Loucy (cell line): ENCODE results near the gene CELSR2.

ENCODE experiments used
- H2AFZ ChIP-seq: fragments of 200-600 bp; sonication (generic); 2 replicates; pipeline ENCODE4 v1.6.0; 2016; ENCODE audit warnings: antibody characterized with exemption, mild to moderate bottlenecking, low read length, moderate library complexity
- H3F3A ChIP-seq: fragments of 200-600 bp; 2 replicates; pipeline ENCODE4 v1.6.0; 2016; ENCODE audit warnings: antibody characterized with exemption, low read depth, mild to moderate bottlenecking
- H3K27me3 ChIP-seq: fragments of 200-600 bp; sonication (generic); 2 replicates; pipeline ENCODE4 v1.6.1; 2014; ENCODE audit warnings: low read length, mild to moderate bottlenecking; ENCODE audit not compliant: insufficient read depth, poor library complexity, severe bottlenecking
- H3K36me3 ChIP-seq: fragments of 200-600 bp; sonication (generic); 2 replicates; pipeline ENCODE4 v1.6.1; 2016; ENCODE audit warnings: low read length; ENCODE audit not compliant: insufficient read depth
- H3K4me1 ChIP-seq: fragments of 200-600 bp; sonication (generic); 2 replicates; pipeline ENCODE4 v1.5.1; 2014; ENCODE audit warnings: low read length, mild to moderate bottlenecking; ENCODE audit not compliant: insufficient read depth, poor library complexity, severe bottlenecking
- H3K4me2 ChIP-seq: fragments of 200-600 bp; sonication (generic); 2 replicates; pipeline ENCODE4 v1.6.0; 2014; ENCODE audit warnings: antibody characterized with exemption, low read length, low read depth, mild to moderate bottlenecking; ENCODE audit not compliant: poor library complexity, severe bottlenecking
- H3K4me3 ChIP-seq: fragments of 200-600 bp; sonication (generic); 2 replicates; pipeline ENCODE4 v1.5.1; 2014; ENCODE audit warnings: low read length, mild to moderate bottlenecking, mixed read lengths; ENCODE audit not compliant: poor library complexity, severe bottlenecking
- H3K79me2 ChIP-seq: fragments of 200-600 bp; sonication (generic); 2 replicates; pipeline ENCODE4 v1.6.1; 2014; ENCODE audit warnings: low read length; ENCODE audit not compliant: insufficient read depth
- H3K9ac ChIP-seq: fragments of 200-600 bp; sonication (generic); 2 replicates; pipeline ENCODE4 v1.6.0; 2014; ENCODE audit warnings: mild to moderate bottlenecking, low read depth, low read length, moderate library complexity; ENCODE audit not compliant: poor library complexity, severe bottlenecking
- H3K9me2 ChIP-seq: fragments of 200-600 bp; sonication (generic); replicated peaks from 2 replicates; pipeline ENCODE4 v1.6.1; 2016; ENCODE audit warnings: low read depth, low read length, mixed read lengths
- H3K9me3 ChIP-seq: fragments of 200-600 bp; sonication (generic); 2 replicates; pipeline ENCODE4 v1.6.1; 2014; ENCODE audit warnings: mild to moderate bottlenecking, antibody characterized with exemption, low read length, low read depth; ENCODE audit not compliant: insufficient read depth
- H4K20me1 ChIP-seq: fragments of 200-600 bp; sonication (generic); 2 replicates; pipeline ENCODE4 v1.6.0; 2014; ENCODE audit warnings: antibody characterized with exemption, low read length, mild to moderate bottlenecking; ENCODE audit not compliant: insufficient read depth, poor library complexity, severe bottlenecking
- CTCF ChIP-seq: fragments of 200-600 bp; sonication (generic); conservative IDR thresholded peaks from 2 replicates; pipeline ENCODE4 v1.5.1; 2014; ENCODE audit warnings: mild to moderate bottlenecking, antibody characterized with exemption, low read length
- EZH2phosphoT487 ChIP-seq: fragments of 200-600 bp; IDR thresholded peaks from 2 replicates; pipeline ENCODE4 v1.6.1; 2018; ENCODE audit warnings: antibody characterized with exemption, mild to moderate bottlenecking, moderate library complexity, borderline replicate concordance

Gene CELSR2

GRCh38 chr1:109254621-109255096, 5.3 kb downstream of the CELSR2 start:
- Histone ChIP-seq H3K9me2 (no peaks in the 10 kb centered on the region), H3F3A (no peaks in the 10 kb centered on the region), H4K20me1 (no peaks in the 10 kb centered on the region), H3K79me2 (no peaks in the 10 kb centered on the region), H3K9ac (no peak overlapping the region), H3K4me2 (no peak overlapping the region), H3K9me3 (no peaks in the 10 kb centered on the region), H3K27me3 (peaks cover 9% of the 10 kb centered on the region), H3K36me3 (no peaks in the 10 kb centered on the region), H3K4me3 (no peak overlapping the region), H3K4me1 (no peaks in the 10 kb centered on the region), H2AFZ (no peak overlapping the region)
- no peak for TF ChIP-seq EZH2phosphoT487
- no peak for TF ChIP-seq CTCF

- H4K20me1 ChIP-seq: no peaks in the 10 kb centered on the region
- TF ChIP-seq EZH2phosphoT487: no peak
- no peak for TF ChIP-seq CTCF
- no peaks in the 10 kb centered on the region for H3K36me3 ChIP-seq
- H3K27me3 ChIP-seq: peaks cover 6% of the 10 kb centered on the region
- no peaks in the 10 kb centered on the region for H3K9me3 ChIP-seq
- no peak overlapping the region for H3K4me3 ChIP-seq
- H3K9me2 ChIP-seq: no peaks in the 10 kb centered on the region
- no peaks in the 10 kb centered on the region for H3F3A ChIP-seq
- no peak overlapping the region for H3K4me2 ChIP-seq
- H2AFZ ChIP-seq: no peak overlapping the region
- H3K9ac ChIP-seq: no peak overlapping the region
- no peaks in the 10 kb centered on the region for H3K79me2 ChIP-seq
- no peaks in the 10 kb centered on the region for H3K4me1 ChIP-seq
Measured at GRCh38 chr1:109255097-109255651, 5.8 kb downstream of the CELSR2 start.

- Histone ChIP-seq H3K9me2 (no peaks in the 10 kb centered on the region), H3K27me3 (peaks cover 1% of the 10 kb centered on the region), H3K9ac (no peak overlapping the region), H3K9me3 (no peaks in the 10 kb centered on the region), H3K4me3 (no peak overlapping the region), H3K4me2 (no peak overlapping the region), H3K79me2 (no peaks in the 10 kb centered on the region), H3K36me3 (no peaks in the 10 kb centered on the region), H4K20me1 (no peaks in the 10 kb centered on the region), H3F3A (no peaks in the 10 kb centered on the region), H2AFZ (no peak overlapping the region), H3K4me1 (no peaks in the 10 kb centered on the region)
- TF ChIP-seq CTCF (no peak), EZH2phosphoT487 (no peak)
Measured at GRCh38 chr1:109255678-109256077, 6.3 kb downstream of the CELSR2 start.
